ENCODE measurements around the gene HOATZ.

DNA sequence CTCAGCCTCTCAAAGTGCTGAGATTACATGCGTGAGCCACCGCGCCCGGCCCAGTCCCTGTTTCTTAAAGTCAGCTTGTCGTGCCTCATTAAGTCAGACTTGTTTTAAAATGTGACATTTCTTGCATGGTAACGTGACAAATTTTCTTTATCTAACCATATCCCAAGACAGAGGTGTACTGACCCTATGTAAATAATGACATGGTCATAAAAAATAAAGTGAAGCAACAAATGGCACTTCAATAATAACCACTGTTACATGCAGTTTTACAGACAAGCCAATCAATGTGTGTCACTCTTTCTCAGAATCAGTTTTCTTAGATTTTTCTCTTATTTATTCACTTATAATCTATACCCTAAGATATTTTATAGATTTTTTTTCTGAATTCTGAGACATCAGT is 61.2 kb downstream of the HOATZ start:
- TF ChIP-seq EZH2phosphoT487 (IDR thresholded peaks at IDR 0.05; ENCODE audit: insufficient read depth, low read depth) (no peak), EZH2 (IDR thresholded peaks at IDR 0.05; ENCODE audit: insufficient read depth, poor library complexity, severe bottlenecking) (no peak)
